Measurements from ENCODE around the gene WDR77.

WDR77 gene

DNA sequence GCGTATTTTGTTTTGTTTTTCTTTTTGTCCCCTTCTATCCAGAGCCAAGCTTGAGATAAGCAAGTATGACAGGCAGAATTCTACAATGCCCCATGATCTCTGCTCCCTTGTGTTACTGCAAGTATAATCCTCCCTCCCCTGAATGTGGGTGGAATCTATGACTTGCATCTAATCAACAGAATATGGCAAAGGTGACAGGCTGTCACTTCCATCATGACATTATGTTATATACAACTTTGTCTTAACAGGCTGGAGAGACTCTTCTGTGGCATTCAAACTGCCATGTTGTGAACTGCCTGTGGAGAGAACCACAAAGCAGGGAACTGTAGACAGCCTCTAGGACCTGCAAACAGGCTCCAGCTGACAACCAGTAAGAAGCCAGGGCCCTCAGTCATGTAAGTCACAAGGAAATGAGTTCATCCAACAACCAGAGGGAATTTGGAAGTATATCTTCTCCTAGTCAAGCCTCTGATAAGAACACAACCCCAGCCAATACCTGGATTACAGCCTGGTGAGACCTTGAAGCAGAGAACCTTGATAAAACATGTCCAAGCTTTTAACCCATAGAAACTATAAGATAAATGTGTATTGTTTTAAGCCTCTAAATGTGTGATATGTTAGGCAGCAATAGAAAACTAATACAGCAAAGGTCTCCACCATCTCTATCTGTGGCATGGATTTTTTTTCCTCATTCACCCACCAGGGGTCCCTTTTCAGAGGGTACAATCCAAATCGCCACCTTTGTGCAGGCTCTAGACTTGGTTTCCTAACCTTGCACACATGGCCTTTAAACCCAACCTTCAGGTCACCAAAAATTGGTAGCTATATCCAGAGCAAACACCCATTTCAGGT, 19.0 kb upstream of the WDR77 start:
- no peak for DNase-seq (ENCODE audit: low spot score)
- TF ChIP-seq, protein P1, sequence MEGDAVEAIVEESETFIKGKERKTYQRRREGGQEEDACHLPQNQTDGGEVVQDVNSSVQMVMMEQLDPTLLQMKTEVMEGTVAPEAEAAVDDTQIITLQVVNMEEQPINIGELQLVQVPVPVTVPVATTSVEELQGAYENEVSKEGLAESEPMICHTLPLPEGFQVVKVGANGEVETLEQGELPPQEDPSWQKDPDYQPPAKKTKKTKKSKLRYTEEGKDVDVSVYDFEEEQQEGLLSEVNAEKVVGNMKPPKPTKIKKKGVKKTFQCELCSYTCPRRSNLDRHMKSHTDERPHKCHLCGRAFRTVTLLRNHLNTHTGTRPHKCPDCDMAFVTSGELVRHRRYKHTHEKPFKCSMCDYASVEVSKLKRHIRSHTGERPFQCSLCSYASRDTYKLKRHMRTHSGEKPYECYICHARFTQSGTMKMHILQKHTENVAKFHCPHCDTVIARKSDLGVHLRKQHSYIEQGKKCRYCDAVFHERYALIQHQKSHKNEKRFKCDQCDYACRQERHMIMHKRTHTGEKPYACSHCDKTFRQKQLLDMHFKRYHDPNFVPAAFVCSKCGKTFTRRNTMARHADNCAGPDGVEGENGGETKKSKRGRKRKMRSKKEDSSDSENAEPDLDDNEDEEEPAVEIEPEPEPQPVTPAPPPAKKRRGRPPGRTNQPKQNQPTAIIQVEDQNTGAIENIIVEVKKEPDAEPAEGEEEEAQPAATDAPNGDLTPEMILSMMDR (IDR thresholded peaks at IDR 0.05; ENCODE audit: borderline replicate concordance, control extremely low read depth, extremely low read depth, insufficient read depth, missing control alignments) = no peak
- in situ Hi-C loops (cut with MboI; ENCODE audit: low sequenced_read_pairs, unreplicated experiment) = no loop called here

DNA sequence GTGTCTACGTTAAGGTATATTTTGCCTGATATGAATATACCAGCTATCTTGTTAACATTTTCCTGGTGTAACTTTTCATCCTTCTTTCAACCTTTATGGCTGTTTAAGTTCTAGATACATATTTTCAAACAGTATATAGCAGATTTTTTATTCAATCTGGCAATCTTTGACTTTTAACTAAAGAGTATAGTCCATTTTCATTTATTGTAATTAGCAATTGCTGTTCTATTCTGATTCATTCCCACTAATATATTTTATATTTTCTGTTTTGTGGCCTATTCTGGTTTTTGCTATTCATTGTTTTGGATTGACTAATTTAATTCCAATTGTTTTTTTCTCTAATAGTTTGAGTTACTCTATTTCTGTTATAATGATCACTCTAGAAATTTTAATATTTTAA, 17.4 kb upstream of the WDR77 start:
- DNase-seq (ENCODE audit: low spot score) = no peak
- TF ChIP-seq, protein P1 (IDR thresholded peaks at IDR 0.05; ENCODE audit: borderline replicate concordance, control extremely low read depth, extremely low read depth, insufficient read depth, missing control alignments) = no peak
- in situ Hi-C loops (cut with MboI; ENCODE audit: low sequenced_read_pairs, unreplicated experiment) = no loop called here

DNA sequence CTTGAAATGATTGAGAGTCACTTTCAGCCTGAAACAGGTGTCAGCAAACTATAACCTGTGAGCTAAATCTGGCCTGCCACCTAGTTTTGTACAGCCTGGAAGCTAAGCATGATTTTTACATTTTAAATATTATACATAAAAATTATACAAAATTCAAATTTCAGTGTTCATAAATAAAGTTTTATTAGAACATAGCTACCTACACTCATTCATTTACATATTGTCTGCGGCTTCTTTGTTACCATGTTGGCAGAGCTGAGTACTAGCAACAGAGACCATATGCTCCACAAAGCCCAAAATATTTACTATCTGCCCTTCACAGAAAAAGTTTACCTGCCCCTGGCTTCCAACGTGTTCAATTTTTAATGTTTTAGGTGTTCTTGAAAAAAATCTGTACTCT, 16.7 kb upstream of the WDR77 start:
- no peak for DNase-seq (ENCODE audit: low spot score)
- in situ Hi-C loops (cut with MboI; ENCODE audit: low sequenced_read_pairs, unreplicated experiment) = no loop called here
- TF ChIP-seq, protein P1 (IDR thresholded peaks at IDR 0.05; ENCODE audit: borderline replicate concordance, control extremely low read depth, extremely low read depth, insufficient read depth, missing control alignments) = no peak

DNA sequence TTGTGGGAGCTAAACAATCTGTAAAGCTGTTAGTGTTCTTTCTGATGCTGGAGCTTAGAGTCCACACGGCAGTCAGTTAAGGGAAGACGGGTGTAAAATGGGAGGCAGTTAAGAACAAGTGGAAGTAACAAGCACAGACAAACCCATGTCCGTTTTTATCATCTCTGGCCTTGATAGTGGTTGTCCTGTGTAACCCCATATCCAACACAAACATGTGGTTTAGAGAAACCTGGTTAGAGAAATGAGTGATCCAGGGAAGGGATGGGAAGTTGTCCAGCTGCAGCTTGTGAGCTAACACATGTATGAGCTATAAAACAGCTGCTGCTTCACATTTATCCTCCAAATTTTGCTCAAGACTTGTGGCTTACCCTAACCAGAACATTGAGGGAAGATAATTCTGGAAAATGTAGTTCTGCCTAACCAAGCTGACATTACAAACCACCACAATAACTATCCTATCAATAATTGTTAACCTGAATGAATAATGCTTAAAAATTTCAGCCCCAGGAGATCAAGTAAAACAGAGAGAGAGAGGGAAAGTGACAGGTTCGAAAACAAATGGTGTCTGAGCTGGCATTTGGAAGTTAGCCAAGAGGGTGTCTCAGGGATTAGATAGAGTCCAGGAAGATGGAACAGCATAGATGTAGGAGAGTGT, 14.1 kb upstream of the WDR77 start:
- DNase-seq (ENCODE audit: low spot score) = no peak
- in situ Hi-C loops (cut with MboI; ENCODE audit: low sequenced_read_pairs, unreplicated experiment) = no loop called here
- TF ChIP-seq, protein P1 (IDR thresholded peaks at IDR 0.05; ENCODE audit: borderline replicate concordance, control extremely low read depth, extremely low read depth, insufficient read depth, missing control alignments) = no peak

DNA sequence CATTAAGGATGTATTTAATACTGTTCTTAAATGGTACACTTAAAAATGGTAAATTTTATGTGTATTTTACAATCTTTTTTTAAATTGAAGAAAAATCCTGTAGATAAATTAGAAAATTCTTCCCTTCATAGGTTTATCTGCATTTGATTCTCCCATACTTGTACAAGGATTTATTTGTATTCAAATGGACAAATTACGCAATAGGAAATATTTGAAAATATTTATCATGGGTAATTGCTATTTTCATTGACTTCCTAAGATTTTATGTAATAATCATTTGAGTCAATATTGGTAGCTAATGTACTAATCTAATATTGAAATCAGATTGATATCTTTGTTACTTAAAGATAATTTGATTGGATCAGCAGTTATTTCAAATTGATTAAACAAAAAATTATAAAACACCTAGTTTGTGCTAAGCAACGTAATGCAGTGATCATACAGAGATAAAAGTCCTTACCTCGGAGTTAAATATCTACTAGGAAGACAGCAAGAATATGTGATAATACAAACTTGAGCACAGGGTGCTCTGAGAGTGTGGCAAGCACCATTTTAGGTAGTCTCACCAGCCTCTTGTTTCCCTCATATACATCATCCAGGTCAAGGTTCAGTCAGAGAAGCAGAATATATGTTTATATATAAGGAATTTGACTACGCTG, 13.4 kb upstream of the WDR77 start:
- TF ChIP-seq, protein P1 (IDR thresholded peaks at IDR 0.05; ENCODE audit: borderline replicate concordance, control extremely low read depth, extremely low read depth, insufficient read depth, missing control alignments) = no peak
- in situ Hi-C loops (cut with MboI; ENCODE audit: low sequenced_read_pairs, unreplicated experiment) = no loop called here
- no peak for DNase-seq (ENCODE audit: low spot score)

DNA sequence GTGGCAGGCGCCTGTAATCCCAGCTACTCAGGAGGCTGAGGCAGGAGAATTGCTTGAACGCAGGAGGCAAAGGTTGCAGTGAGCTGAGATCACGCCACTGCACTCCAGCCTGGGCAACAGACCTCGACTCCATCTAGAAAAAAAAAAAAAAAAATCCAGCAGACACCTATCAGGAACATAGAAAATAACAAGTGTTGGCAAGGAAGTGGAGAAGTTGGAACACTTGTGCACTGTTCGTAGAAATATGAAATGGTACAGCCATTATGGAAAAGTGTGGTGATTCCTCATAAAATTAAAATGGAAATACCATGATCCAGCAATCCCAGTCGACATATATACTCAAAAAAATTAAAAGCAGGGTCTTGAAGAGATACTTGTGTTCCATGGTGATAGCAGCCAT, 12.7 kb upstream of the WDR77 start:
- in situ Hi-C loops (cut with MboI; ENCODE audit: low sequenced_read_pairs, unreplicated experiment) = no loop called here
- DNase-seq (ENCODE audit: low spot score) = no peak
- TF ChIP-seq, protein P1 (IDR thresholded peaks at IDR 0.05; ENCODE audit: borderline replicate concordance, control extremely low read depth, extremely low read depth, insufficient read depth, missing control alignments) = no peak
